ENCODE measurements around the gene SERINC3. TPM values are rescaled to one million over a fixed set of nuclear protein-coding genes. Genes with fewer than 3 reads are reported as not detected.

The SERINC3 gene
- total and polyA plus RNA-seq, 2 of the 8 experiments (the other 6 are each of a cell fraction or from before 2014, with no cell fraction given) = 47.2 to 66.0 TPM

DNA sequence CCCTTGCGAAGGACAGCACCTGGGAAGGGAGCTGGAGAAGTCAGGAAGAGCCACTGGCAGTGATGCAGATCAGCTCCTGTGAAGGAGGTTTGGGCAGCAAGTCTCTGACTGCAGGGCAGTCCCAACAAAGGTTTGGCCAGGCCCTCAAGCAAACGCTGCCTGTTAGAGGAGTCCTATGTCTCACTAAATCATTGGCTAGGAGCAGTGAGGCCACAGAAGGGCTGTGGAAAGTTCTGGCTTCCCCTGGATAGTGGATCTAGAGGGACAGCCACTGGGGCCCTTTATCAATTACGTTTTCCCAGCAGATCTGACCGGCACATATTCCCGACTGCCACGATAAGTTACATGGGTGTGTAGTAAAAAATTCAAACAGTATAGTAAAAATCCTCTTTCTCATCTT is 43.7 kb downstream of the SERINC3 start:
- no peak overlapping the region for H3K23ac ChIP-seq (ENCODE audit: insufficient read length)
- FAIRE-seq (no peak), DNase-seq (ENCODE audit: low read depth in 1 of 2, low spot score in 2 of 2) (no peak)
- no peak overlapping the region for H3K14ac ChIP-seq (ENCODE audit: insufficient read length)
- no peak overlapping the region for H4K8ac ChIP-seq (ENCODE audit: extremely low read depth, insufficient read depth, low read length)
- H4K91ac ChIP-seq (replicated peaks; ENCODE audit: insufficient read length, low read length) = no peak overlapping the region
- H3K18ac ChIP-seq (ENCODE audit: extremely low read depth, low read length) = no peak overlapping the region
- no peaks in the 10 kb centered on the region for H3K27me3 ChIP-seq (replicated peaks in 1 of 4; ENCODE audit: control insufficient read depth in 3 of 4, extremely low read depth in 1 of 4, insufficient read depth in 3 of 4, low read length in 3 of 4)
- H2AK5ac ChIP-seq (ENCODE audit: low read depth, low read length) = no peak overlapping the region
- H2BK5ac ChIP-seq (ENCODE audit: low read depth, low read length) = no peak overlapping the region
- H3K9me3 ChIP-seq (ENCODE audit: insufficient read depth in 2 of 2, low read depth in 1 of 2, low read length in 1 of 2) = no peaks in the 10 kb centered on the region
- no peak overlapping the region for H3K4me3 ChIP-seq (ENCODE audit: extremely low read depth in 1 of 4, insufficient read depth in 2 of 4, low read depth in 3 of 4, low read length in 4 of 4)
- no peak overlapping the region for H3K27ac ChIP-seq (ENCODE audit: low read depth, low read length)
- ChIA-PET POLR2A (ENCODE audit: partially characterized antibody) (no interaction called here), CTCF (ENCODE audit: partially characterized antibody) (interaction anchor here (0.7 to 0.8 kb wide), 2 partner anchors 10 to 42 kb away, joined by 3 read pairs; no protein-coding TSS in a partner anchor)
- WGBS, 2 experiments (ENCODE audit: extremely low coverage in 1 of 2, insufficient coverage in 1 of 2, insufficient read length in 1 of 2, insufficient replicate concordance in 2 of 2, low coverage in 1 of 2, low lambda C conversion rate in 2 of 2, missing lambda C conversion rate in 1 of 2) = 91% methylated on average over 6 of the region's 6 CpGs; no CpG with 5 or more reads in 1 of the 2 experiments
- no peak overlapping the region for H2BK15ac ChIP-seq (ENCODE audit: low read length)
- H3K4me2 ChIP-seq (ENCODE audit: insufficient read depth in 1 of 2, low read depth in 2 of 2, low read length in 2 of 2) = no peak overlapping the region
- H3K36me3 ChIP-seq (ENCODE audit: control insufficient read depth in 2 of 4, insufficient read depth in 4 of 4, low read length in 3 of 4) = peaks cover 3 to 6% (median 4%) of the 10 kb centered on the region in 4 experiments; a peak in 4 of 8 replicates
- H3K56ac ChIP-seq (replicated peaks; ENCODE audit: insufficient read length, low read depth, low read length) = no peak overlapping the region
- no peak overlapping the region for H2AFZ ChIP-seq (ENCODE audit: low read length)
- H3K79me1 ChIP-seq (ENCODE audit: low read depth, low read length) = no peaks in the 10 kb centered on the region
- no peak overlapping the region for H4K5ac ChIP-seq (ENCODE audit: insufficient read length, low read depth, low read length)
- no peak overlapping the region for H2BK12ac ChIP-seq (ENCODE audit: low read depth, low read length)
- H3K9ac ChIP-seq (replicated peaks in 1 of 4; ENCODE audit: extremely low read depth in 1 of 4, low read depth in 3 of 4, low read length in 3 of 4) = no peak overlapping the region
- H3K4ac ChIP-seq (replicated peaks; ENCODE audit: insufficient read length, low read depth, low read length) = no peak overlapping the region
- peaks cover 7% of the 10 kb centered on the region for H3K23me2 ChIP-seq (ENCODE audit: low read depth, low read length)
- H3K79me2 ChIP-seq (ENCODE audit: control insufficient read depth in 1 of 2, insufficient read depth in 2 of 2, low read length in 2 of 2) = peaks cover 0 to 13% of the 10 kb centered on the region in 2 experiments; a peak in 2 of 4 replicates
- no peak overlapping the region for H2BK120ac ChIP-seq (replicated peaks; ENCODE audit: low read depth, low read length)
- H4K20me1 ChIP-seq (replicated peaks in 1 of 2; ENCODE audit: control insufficient read depth in 1 of 2, insufficient read depth in 2 of 2, low read length in 2 of 2) = no peaks in the 10 kb centered on the region
- no peak overlapping the region for H2BK20ac ChIP-seq (ENCODE audit: low read length)
- peaks cover 2 to 11% (median 3%) of the 10 kb centered on the region in 4 experiments; a peak in 5 of 7 replicates for H3K4me1 ChIP-seq (replicated peaks in 1 of 4; ENCODE audit: control insufficient read depth in 3 of 4, insufficient read depth in 4 of 4, low read length in 3 of 4)
- TF ChIP-seq BRCA1 (IDR thresholded peaks at IDR 0.05; ENCODE audit: low read depth, low read length) = no peak
- TF ChIP-seq SRF (IDR thresholded peaks at IDR 0.05; ENCODE audit: low read depth, low read length) = no peak
- TF ChIP-seq RAD21 (IDR thresholded peaks at IDR 0.05 in 1 of 2, conservative IDR thresholded peaks at IDR 0.05 in 1 of 2; ENCODE audit: low read depth in 2 of 2, low read length in 2 of 2) = no peak
- TF ChIP-seq CBX8 (IDR thresholded peaks at IDR 0.05; ENCODE audit: borderline replicate concordance, low read depth, low read length) = no peak
- no peak for TF ChIP-seq CEBPB (IDR thresholded peaks at IDR 0.05; ENCODE audit: low read depth, low read length)
- TF ChIP-seq KDM1A (IDR thresholded peaks at IDR 0.05; ENCODE audit: borderline replicate concordance, low read length) = no peak
- TF ChIP-seq GTF2F1 (IDR thresholded peaks at IDR 0.05; ENCODE audit: borderline replicate concordance, low read depth, low read length) = no peak
- TF ChIP-seq TEAD4 (IDR thresholded peaks at IDR 0.05; ENCODE audit: low read depth, low read length) = no peak
- TF ChIP-seq, protein P1, sequence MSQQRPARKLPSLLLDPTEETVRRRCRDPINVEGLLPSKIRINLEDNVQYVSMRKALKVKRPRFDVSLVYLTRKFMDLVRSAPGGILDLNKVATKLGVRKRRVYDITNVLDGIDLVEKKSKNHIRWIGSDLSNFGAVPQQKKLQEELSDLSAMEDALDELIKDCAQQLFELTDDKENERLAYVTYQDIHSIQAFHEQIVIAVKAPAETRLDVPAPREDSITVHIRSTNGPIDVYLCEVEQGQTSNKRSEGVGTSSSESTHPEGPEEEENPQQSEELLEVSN (IDR thresholded peaks at IDR 0.05) = no peak
- no peak for TF ChIP-seq SIX5 (IDR thresholded peaks at IDR 0.05; ENCODE audit: low read depth, low read length)
- TF ChIP-seq, protein P2, sequence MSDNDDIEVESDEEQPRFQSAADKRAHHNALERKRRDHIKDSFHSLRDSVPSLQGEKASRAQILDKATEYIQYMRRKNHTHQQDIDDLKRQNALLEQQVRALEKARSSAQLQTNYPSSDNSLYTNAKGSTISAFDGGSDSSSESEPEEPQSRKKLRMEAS (IDR thresholded peaks at IDR 0.05) = no peak
- TF ChIP-seq EGR1 (IDR thresholded peaks at IDR 0.05; ENCODE audit: borderline replicate concordance, low read depth, low read length) = no peak
- no peak for TF ChIP-seq TCF12 (IDR thresholded peaks at IDR 0.05; ENCODE audit: low read depth, low read length)
- TF ChIP-seq POLR2A (IDR thresholded peaks at IDR 0.05; ENCODE audit: control extremely low read depth in 1 of 2, low read depth in 2 of 2, low read length in 2 of 2) = no peak
